Measurements from ENCODE around the gene NDST4.
"Not testable (repeated sequence)": the region's sequence is repeated elsewhere in the genome, so short reads cannot be mapped to it uniquely, and the experiment has no call there.

The NDST4 gene

GRCh38 chr4:115058533-115058932 lies 54.9 kb downstream of the NDST4 start:
- no peak for DNase-seq (ENCODE audit: low read depth in 3 of 3, low spot score in 1 of 3)

GRCh38 chr4:115054836-115055235 lies 58.6 kb downstream of the NDST4 start:
- no peak for DNase-seq (ENCODE audit: low read depth in 3 of 3, low spot score in 1 of 3)

- DNase-seq (ENCODE audit: low read depth in 3 of 3, low spot score in 1 of 3), result no peak
Measured at GRCh38 chr4:115053313-115053712, 60.1 kb downstream of the NDST4 start.

- DNase-seq (ENCODE audit: low read depth in 3 of 3, low spot score in 1 of 3), result no peak
Measured at GRCh38 chr4:115042496-115042895, 70.9 kb downstream of the NDST4 start.

GRCh38 chr4:115030281-115030680 lies 83.1 kb downstream of the NDST4 start:
- DNase-seq (ENCODE audit: low read depth in 3 of 3, low spot score in 1 of 3), result no peak

GRCh38 chr4:115028682-115029410 lies 84.6 kb downstream of the NDST4 start:
- no peak for DNase-seq (ENCODE audit: low read depth in 3 of 3, low spot score in 1 of 3)

- DNase-seq (ENCODE audit: low read depth in 3 of 3, low spot score in 1 of 3), result no peak
Measured at GRCh38 chr4:114999880-115000279, 113.5 kb downstream of the NDST4 start.

GRCh38 chr4:114998316-114998715 lies 115.1 kb downstream of the NDST4 start:
- DNase-seq (ENCODE audit: low read depth in 3 of 3, low spot score in 1 of 3), result no peak

GRCh38 chr4:114997576-114998247 lies 115.7 kb downstream of the NDST4 start:
- DNase-seq (ENCODE audit: low read depth in 3 of 3, low spot score in 1 of 3), result no peak

GRCh38 chr4:114986133-114986532 lies 127.3 kb downstream of the NDST4 start:
- DNase-seq (ENCODE audit: low read depth in 3 of 3, low spot score in 1 of 3), result no peak

- no peak for DNase-seq (ENCODE audit: low read depth in 3 of 3, low spot score in 1 of 3)
Measured at GRCh38 chr4:114980932-114981708, 132.3 kb downstream of the NDST4 start.

- DNase-seq (ENCODE audit: low read depth in 3 of 3, low spot score in 1 of 3), result not testable (repeated sequence)
Measured at GRCh38 chr4:114980399-114980798, 133.0 kb downstream of the NDST4 start.

GRCh38 chr4:114976901-114977300 lies 136.5 kb downstream of the NDST4 start:
- no peak for DNase-seq (ENCODE audit: low read depth in 3 of 3, low spot score in 1 of 3)

- DNase-seq (ENCODE audit: low read depth in 3 of 3, low spot score in 1 of 3), result no peak
Measured at GRCh38 chr4:114964026-114964425, 149.4 kb downstream of the NDST4 start.

GRCh38 chr4:114945616-114946015 lies 167.8 kb downstream of the NDST4 start:
- no peak for DNase-seq (ENCODE audit: low read depth in 3 of 3, low spot score in 1 of 3)

GRCh38 chr4:114941503-114941902 lies 171.9 kb downstream of the NDST4 start:
- DNase-seq (ENCODE audit: low read depth in 3 of 3, low spot score in 1 of 3), result no peak

GRCh38 chr4:114927881-114928280 lies 185.5 kb downstream of the NDST4 start:
- no peak for DNase-seq (ENCODE audit: low read depth in 3 of 3, low spot score in 1 of 3)

GRCh38 chr4:114926583-114926982 lies 186.8 kb downstream of the NDST4 start:
- DNase-seq (ENCODE audit: low read depth in 3 of 3, low spot score in 1 of 3), result no peak

- DNase-seq (ENCODE audit: low read depth in 3 of 3, low spot score in 1 of 3), result no peak
Measured at GRCh38 chr4:114924311-114924710, 189.1 kb downstream of the NDST4 start.

- no peak for DNase-seq (ENCODE audit: low read depth in 3 of 3, low spot score in 1 of 3)
Measured at GRCh38 chr4:114922592-114922933, 190.9 kb downstream of the NDST4 start.

- DNase-seq (ENCODE audit: low read depth in 3 of 3, low spot score in 1 of 3), result no peak
Measured at GRCh38 chr4:114921790-114922591, 191.4 kb downstream of the NDST4 start.

Data from stimulated activated CD4-positive, alpha-beta T cell treated with anti-CD3 and anti-CD28 coated beads, TNF-alpha, amount 100 ng/mL, for 1 hour (primary cell).